ENCODE data around the gene SDCBP2.

Gene SDCBP2

GRCh38 chr20:1264727-1265126 is 64.2 kb downstream of the SDCBP2 start:
- TF ChIP-seq CTCF (conservative IDR thresholded peaks at IDR 0.05; ENCODE audit: low read depth, low read length): no peak
- no peak for DNase-seq (ENCODE audit: low read depth)

GRCh38 chr20:1263853-1264252 is 65.1 kb downstream of the SDCBP2 start:
- H3K4me3 ChIP-seq (ENCODE audit: low read length): no peak overlapping the region
- TF ChIP-seq CTCF (conservative IDR thresholded peaks at IDR 0.05; ENCODE audit: low read depth, low read length): no peak
- DNase-seq (ENCODE audit: low read depth): no peak

More at GRCh38 chr20:1264727-1265126, 64.2 kb downstream of the SDCBP2 start:
- H3K4me3 ChIP-seq (ENCODE audit: low read length): no peak overlapping the region
